Duodenal mucosa (tissue), 2 donors: Measurements from ENCODE around the gene CCNYL1.
A peak's percentile ranks its signal among the peaks of the same experiment; 100 is the strongest.

Source experiments
- H3K27ac ChIP-seq: one replicate; pipeline ENCODE4 v1.7.0; 2013; ENCODE audit warnings: low read depth, low read length
- H3K27me3 ChIP-seq, 2 donors: one replicate each; pipeline ENCODE4 v1.7.0; 2013; ENCODE audit warnings: low read length in 2 of 2, control low read depth in 1 of 2; ENCODE audit not compliant: insufficient read depth in 2 of 2, control insufficient read depth in 1 of 2
- H3K36me3 ChIP-seq, 2 donors: one replicate each; pipeline ENCODE4 v1.7.0; 2013; ENCODE audit warnings: low read length in 2 of 2, control low read depth in 1 of 2; ENCODE audit not compliant: insufficient read depth in 2 of 2, control insufficient read depth in 1 of 2
- H3K4me1 ChIP-seq, 2 donors: one replicate each; pipeline ENCODE4 v1.7.0; 2013; ENCODE audit warnings: low read length in 2 of 2, control low read depth in 1 of 2; ENCODE audit not compliant: insufficient read depth in 2 of 2, control insufficient read depth in 1 of 2
- H3K4me3 ChIP-seq, 2 donors: one replicate each; pipeline ENCODE4 v1.7.0; 2013; ENCODE audit warnings: low read length in 2 of 2, low read depth in 1 of 2
- H3K9ac ChIP-seq, 2 donors: one replicate each; pipeline ENCODE4 v1.7.0; 2013; ENCODE audit warnings: low read length in 2 of 2, low read depth in 1 of 2
- H3K9me3 ChIP-seq, 2 donors: one replicate each; pipeline ENCODE4 v1.7.0; 2013; ENCODE audit warnings: low read length in 2 of 2, control low read depth in 1 of 2; ENCODE audit not compliant: control insufficient read depth in 1 of 2

Gene CCNYL1

GRCh38 chr2:207787800-207788199 is 76.4 kb downstream of the CCNYL1 start:
- no peak overlapping the region for H3K4me3 ChIP-seq
- H3K36me3 ChIP-seq = no peaks in the 10 kb centered on the region
- no peaks in the 10 kb centered on the region for H3K9me3 ChIP-seq
- no peak overlapping the region for H3K9ac ChIP-seq
- H3K27me3 ChIP-seq = no peaks in the 10 kb centered on the region
- H3K4me1 ChIP-seq = peaks cover 20 to 23% of the 10 kb centered on the region in 2 donors
- H3K27ac ChIP-seq = no peak overlapping the region

- H3K9ac ChIP-seq = no peak overlapping the region
Observed at GRCh38 chr2:207790898-207791297, 79.5 kb downstream of the CCNYL1 start.

GRCh38 chr2:207791579-207792243 is 80.3 kb downstream of the CCNYL1 start:
- no peak overlapping the region for H3K4me3 ChIP-seq
- H3K27ac ChIP-seq = no peak overlapping the region
- no peaks in the 10 kb centered on the region for H3K36me3 ChIP-seq
- peaks cover 9 to 10% of the 10 kb centered on the region in 2 donors for H3K4me1 ChIP-seq
- no peak overlapping the region for H3K9ac ChIP-seq
- H3K9me3 ChIP-seq = no peaks in the 10 kb centered on the region
- H3K27me3 ChIP-seq = no peaks in the 10 kb centered on the region

More at GRCh38 chr2:207790898-207791297, 79.5 kb downstream of the CCNYL1 start:
- Histone ChIP-seq H3K27ac (no peak overlapping the region), H3K9me3 (no peaks in the 10 kb centered on the region), H3K36me3 (no peaks in the 10 kb centered on the region), H3K4me1 (peaks cover 5% of the 10 kb centered on the region in 2 donors), H3K27me3 (no peaks in the 10 kb centered on the region), H3K4me3 (no peak overlapping the region)

- no peak overlapping the region for H3K27ac ChIP-seq
- H3K9me3 ChIP-seq = no peaks in the 10 kb centered on the region
- H3K9ac ChIP-seq = no peak overlapping the region
- no peak overlapping the region for H3K4me3 ChIP-seq
- H3K36me3 ChIP-seq = no peaks in the 10 kb centered on the region
- H3K27me3 ChIP-seq = no peaks in the 10 kb centered on the region
- peaks cover 15 to 16% of the 10 kb centered on the region in 2 donors for H3K4me1 ChIP-seq
Observed at GRCh38 chr2:207792244-207792785, 80.9 kb downstream of the CCNYL1 start.

GRCh38 chr2:207796585-207797350 is 85.3 kb downstream of the CCNYL1 start:
- H3K9ac ChIP-seq = peak overlapping the region in 1 of 2 donors; percentile 25
- H3K4me3 ChIP-seq = no peak overlapping the region
- H3K9me3 ChIP-seq = no peaks in the 10 kb centered on the region
- peaks cover 15 to 16% of the 10 kb centered on the region in 2 donors for H3K4me1 ChIP-seq
- no peaks in the 10 kb centered on the region for H3K36me3 ChIP-seq
- H3K27ac ChIP-seq = no peak overlapping the region
- no peaks in the 10 kb centered on the region for H3K27me3 ChIP-seq

- no peak overlapping the region for H3K4me3 ChIP-seq
- no peaks in the 10 kb centered on the region for H3K27me3 ChIP-seq
- H3K36me3 ChIP-seq = no peaks in the 10 kb centered on the region
- H3K9me3 ChIP-seq = no peaks in the 10 kb centered on the region
- H3K4me1 ChIP-seq = peaks cover 11 to 19% of the 10 kb centered on the region in 2 donors
- H3K27ac ChIP-seq = no peak overlapping the region
- H3K9ac ChIP-seq = no peak overlapping the region
Observed at GRCh38 chr2:207801259-207801658, 89.8 kb downstream of the CCNYL1 start.

GRCh38 chr2:207802650-207803049 is 91.2 kb downstream of the CCNYL1 start:
- no peaks in the 10 kb centered on the region for H3K27me3 ChIP-seq
- H3K4me3 ChIP-seq = no peak overlapping the region
- H3K27ac ChIP-seq = no peak overlapping the region
- H3K9me3 ChIP-seq = no peaks in the 10 kb centered on the region
- no peaks in the 10 kb centered on the region for H3K36me3 ChIP-seq
- peaks cover 0 to 9% of the 10 kb centered on the region in 2 donors for H3K4me1 ChIP-seq
- no peak overlapping the region for H3K9ac ChIP-seq
